H1 (cell line): ENCODE data around the gene TMEM18. TPM values are rescaled to one million over a fixed set of nuclear protein-coding genes. Genes with fewer than 3 reads are reported as not detected.

ENCODE experiments used
- ATF3 ChIP-seq: IDR thresholded peaks from 2 replicates; pipeline ENCODE4 v1.6.1; 2011; ENCODE audit warnings: low read depth, mild to moderate bottlenecking, low read length; ENCODE audit not compliant: insufficient read depth
- BRCA1 ChIP-seq: IDR thresholded peaks from 2 replicates; pipeline ENCODE4 v1.6.1; 2012; ENCODE audit warnings: low read depth, low read length, improper control_type of control experiment
- CTCF ChIP-seq, 3 experiments: IDR thresholded peaks; 1 replicate in 2 of 3; 2 replicates in 1 of 3; pipeline versions ENCODE4 v1.5.1 to v1.6.1; 2011; ENCODE audit warnings: low read length in 3 of 3, mild to moderate bottlenecking in 3 of 3, inconsistent platforms in 2 of 3, low read depth in 1 of 3, moderate library complexity in 1 of 3; ENCODE audit not compliant: insufficient read depth in 1 of 3; ENCODE audit errors: control extremely low read depth in 1 of 3
- EP300 ChIP-seq, 2 experiments: IDR thresholded peaks; 1 replicate in 1 of 2; 2 replicates in 1 of 2; pipeline ENCODE4 v1.6.1; 2011 to 2012; ENCODE audit warnings: low read depth in 2 of 2, low read length in 2 of 2, mild to moderate bottlenecking in 2 of 2, borderline replicate concordance in 1 of 2, inconsistent platforms in 1 of 2, moderate library complexity in 1 of 2
- JUND ChIP-seq: IDR thresholded peaks from 2 replicates; pipeline ENCODE4 v1.6.1; 2011; ENCODE audit warnings: mild to moderate bottlenecking, improper control_type of control experiment, low read length
- RNF2 ChIP-seq: fragments of 200-900, 300-1000 bp; sonication (generic); IDR thresholded peaks from 2 replicates; pipeline ENCODE4 v1.7.1; 2016; ENCODE audit warnings: borderline replicate concordance, low read depth, mild to moderate bottlenecking, antibody characterized with exemption, low read length; ENCODE audit not compliant: poor library complexity, severe bottlenecking; ENCODE audit errors: missing control alignments
- polyA plus RNA-seq, 7 experiments: library from polyadenylated mRNA; depleted of rRNA in 3 of 7; stranded (reverse) in 5 of 7; unstranded in 2 of 7; fragments of >200 nt in 5 of 7; fragments of 200-250 nt in 2 of 7; gene quantifications; 1 replicate in 5 of 7; 2 replicates in 1 of 7; 4 replicates in 1 of 7; pipeline versions ENCODE4 v1.2.1 to v1.2.3, GENCODE V29; 2011 to 2013; ENCODE audit warnings: missing spikeins in 2 of 7, mixed read lengths in 2 of 7
- total RNA-seq: library from RNA; stranded (reverse); fragmentation: NEBNext Ultra II Directional; extraction: Animal tissue kit (Norgen Biotek cat#: 25700); gene quantifications from 2 replicates; pipeline ENCODE4 v1.2.1, GENCODE V29; 2021

Gene TMEM18
- total and polyA plus RNA-seq, 2 of the 8 experiments (the other 6 are each of a cell fraction or from before 2014, with no cell fraction given) = 22.4 to 27.1 TPM

GRCh38 chr2:625415-626333 lies 51.5 kb downstream of the TMEM18 start (continued):
- TF ChIP-seq CTCF (IDR thresholded peaks at IDR 0.05; ENCODE audit: control extremely low read depth in 1 of 3, insufficient read depth in 1 of 3, low read depth in 1 of 3, low read length in 3 of 3) (no peak), RNF2 (no peak), ATF3 (no peak), BRCA1 (no peak), EP300 (IDR thresholded peaks at IDR 0.05; ENCODE audit: borderline replicate concordance in 1 of 2, low read depth in 2 of 2, low read length in 2 of 2) (no peak), JUND (no peak)
